DOHH2 (cell line): ENCODE results near the gene IFRD1.
A peak's percentile ranks its signal among the peaks of the same experiment; 100 is the strongest.

ENCODE experiments used
- H3F3A ChIP-seq: fragments of 200-600 bp; sonication (generic), shearing (Covaris generic); 2 replicates; pipeline ENCODE4 v1.6.0; 2016; ENCODE audit warnings: antibody characterized with exemption, mild to moderate bottlenecking; ENCODE audit not compliant: control insufficient read depth, insufficient read depth
- H3K27ac ChIP-seq: fragments of 200-600 bp; sonication (generic); 2 replicates; pipeline ENCODE4 v1.5.1; 2014; ENCODE audit warnings: low read depth, mild to moderate bottlenecking, low read length, moderate library complexity
- H3K27me3 ChIP-seq: fragments of 200-600 bp; sonication (generic); 2 replicates; pipeline ENCODE4 v1.6.1; 2014; ENCODE audit warnings: mild to moderate bottlenecking, low read length, mixed read lengths; ENCODE audit not compliant: control insufficient read depth
- H3K36me3 ChIP-seq: fragments of 200-600 bp; sonication (generic); 2 replicates; pipeline ENCODE4 v1.6.1; 2014; ENCODE audit warnings: mild to moderate bottlenecking, low read length, moderate library complexity, mixed read lengths; ENCODE audit not compliant: control insufficient read depth
- H3K4me1 ChIP-seq: fragments of 200-600 bp; sonication (generic); 2 replicates; pipeline ENCODE4 v1.6.1; 2014; ENCODE audit warnings: mild to moderate bottlenecking, low read length, mixed read lengths; ENCODE audit not compliant: control insufficient read depth
- H3K4me2 ChIP-seq: fragments of 200-600 bp; sonication (generic); 2 replicates; pipeline ENCODE4 v1.6.0; 2014; ENCODE audit warnings: mild to moderate bottlenecking, low read length, moderate library complexity
- H3K4me3 ChIP-seq: fragments of 200-600 bp; sonication (generic); 2 replicates; pipeline ENCODE4 v1.5.1; 2014; ENCODE audit warnings: mild to moderate bottlenecking, low read length, mixed read lengths
- H3K79me2 ChIP-seq: fragments of 200-600 bp; sonication (generic); 2 replicates; pipeline ENCODE4 v1.6.1; 2014; ENCODE audit warnings: mild to moderate bottlenecking, low read length, mixed read lengths; ENCODE audit not compliant: control insufficient read depth
- H3K9me2 ChIP-seq: fragments of 200-600 bp; sonication (generic); replicated peaks from 2 replicates; pipeline ENCODE4 v1.6.1; 2014; ENCODE audit warnings: mild to moderate bottlenecking, low read length, mixed read lengths; ENCODE audit not compliant: control insufficient read depth
- H3K9me3 ChIP-seq: fragments of 200-600 bp; sonication (generic); 2 replicates; pipeline ENCODE4 v1.6.1; 2014; ENCODE audit warnings: antibody characterized with exemption, low read length, mixed read lengths; ENCODE audit not compliant: control insufficient read depth, insufficient read depth
- H4K20me1 ChIP-seq: fragments of 200-600 bp; sonication (generic); 2 replicates; pipeline ENCODE4 v1.6.0; 2014; ENCODE audit warnings: low read depth, mild to moderate bottlenecking, antibody characterized with exemption, low read length, moderate library complexity; ENCODE audit not compliant: control insufficient read depth, insufficient read depth
- EZH2phosphoT487 ChIP-seq: fragments of 200-600 bp; sonication (generic); IDR thresholded peaks from 2 replicates; pipeline ENCODE4 v1.6.1; 2017; ENCODE audit warnings: borderline replicate concordance, mild to moderate bottlenecking, antibody characterized with exemption, low read length, moderate library complexity, mixed read lengths
- TF ChIP-seq, protein P1 (sequence below): fragments of 200-600 bp; sonication (generic); IDR thresholded peaks from one replicate; pipeline ENCODE4 v1.5.1; 2014; ENCODE audit warnings: antibody characterized with exemption, mild to moderate bottlenecking, low read depth, low read length; ENCODE audit not compliant: poor library complexity, severe bottlenecking

Gene IFRD1

DNA sequence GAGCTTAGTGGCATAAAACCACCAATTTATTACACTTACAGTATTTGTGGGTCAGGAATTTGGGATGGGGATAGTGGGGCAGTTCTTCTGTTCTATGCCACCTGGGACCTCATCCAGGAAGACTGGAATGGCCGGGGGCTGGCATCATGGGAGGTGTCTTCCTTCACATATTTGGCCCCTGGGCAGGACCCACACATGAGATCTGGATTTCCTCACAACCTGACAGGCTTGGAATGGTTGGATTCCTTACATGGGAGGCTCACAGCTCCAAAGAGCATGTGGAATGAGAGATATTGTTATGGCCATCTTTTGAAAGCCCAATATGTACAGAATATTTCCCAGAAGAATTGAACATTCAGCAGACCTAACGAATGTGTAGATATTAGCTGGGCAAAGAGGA lies 52.4 kb downstream of the IFRD1 start:
- H3K9me2 ChIP-seq = no peaks in the 10 kb centered on the region
- no peaks in the 10 kb centered on the region for H4K20me1 ChIP-seq
- H3K9me3 ChIP-seq = no peaks in the 10 kb centered on the region
- no peaks in the 10 kb centered on the region for H3F3A ChIP-seq
- H3K4me2 ChIP-seq = no peak overlapping the region
- H3K27me3 ChIP-seq = no peaks in the 10 kb centered on the region
- no peak for TF ChIP-seq EZH2phosphoT487
- TF ChIP-seq, protein P1, sequence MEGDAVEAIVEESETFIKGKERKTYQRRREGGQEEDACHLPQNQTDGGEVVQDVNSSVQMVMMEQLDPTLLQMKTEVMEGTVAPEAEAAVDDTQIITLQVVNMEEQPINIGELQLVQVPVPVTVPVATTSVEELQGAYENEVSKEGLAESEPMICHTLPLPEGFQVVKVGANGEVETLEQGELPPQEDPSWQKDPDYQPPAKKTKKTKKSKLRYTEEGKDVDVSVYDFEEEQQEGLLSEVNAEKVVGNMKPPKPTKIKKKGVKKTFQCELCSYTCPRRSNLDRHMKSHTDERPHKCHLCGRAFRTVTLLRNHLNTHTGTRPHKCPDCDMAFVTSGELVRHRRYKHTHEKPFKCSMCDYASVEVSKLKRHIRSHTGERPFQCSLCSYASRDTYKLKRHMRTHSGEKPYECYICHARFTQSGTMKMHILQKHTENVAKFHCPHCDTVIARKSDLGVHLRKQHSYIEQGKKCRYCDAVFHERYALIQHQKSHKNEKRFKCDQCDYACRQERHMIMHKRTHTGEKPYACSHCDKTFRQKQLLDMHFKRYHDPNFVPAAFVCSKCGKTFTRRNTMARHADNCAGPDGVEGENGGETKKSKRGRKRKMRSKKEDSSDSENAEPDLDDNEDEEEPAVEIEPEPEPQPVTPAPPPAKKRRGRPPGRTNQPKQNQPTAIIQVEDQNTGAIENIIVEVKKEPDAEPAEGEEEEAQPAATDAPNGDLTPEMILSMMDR = no peak
- H3K79me2 ChIP-seq = no peaks in the 10 kb centered on the region
- peaks cover 12% of the 10 kb centered on the region for H3K4me1 ChIP-seq
- no peak overlapping the region for H3K27ac ChIP-seq
- no peaks in the 10 kb centered on the region for H3K36me3 ChIP-seq
- no peak overlapping the region for H3K4me3 ChIP-seq

DNA sequence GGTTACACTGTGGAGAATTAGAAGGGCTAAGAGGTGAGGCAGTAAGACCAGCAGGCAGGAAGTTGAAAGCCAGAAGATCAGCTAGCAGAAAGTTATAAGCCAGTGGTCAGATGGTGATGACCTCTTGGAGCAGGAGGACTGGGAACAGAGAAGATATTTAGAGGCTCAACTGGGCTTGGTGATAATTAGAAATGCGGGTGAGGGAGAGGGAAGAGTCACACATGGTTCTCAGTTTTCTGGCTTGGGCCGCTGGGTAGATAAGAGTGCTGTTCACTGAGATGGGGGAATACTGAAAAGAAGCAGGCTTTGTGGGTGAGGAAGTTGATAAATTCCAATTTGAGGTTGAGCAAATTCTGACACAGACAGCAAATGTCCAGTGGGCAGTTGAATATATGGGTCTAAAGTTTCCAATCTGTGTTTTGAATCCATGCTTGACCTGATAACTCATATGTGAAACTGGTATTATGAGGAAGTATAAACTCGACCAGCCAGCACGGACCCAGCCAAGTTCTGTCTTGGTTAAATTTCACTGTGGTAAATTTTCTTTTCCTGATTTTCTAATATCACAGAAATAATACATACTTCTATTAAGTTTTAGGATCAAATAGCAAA lies 53.2 kb downstream of the IFRD1 start:
- Histone ChIP-seq H3K9me2 (no peaks in the 10 kb centered on the region), H3K27ac (no peak overlapping the region), H3F3A (no peaks in the 10 kb centered on the region), H3K27me3 (no peaks in the 10 kb centered on the region), H4K20me1 (no peaks in the 10 kb centered on the region), H3K9me3 (no peaks in the 10 kb centered on the region), H3K36me3 (no peaks in the 10 kb centered on the region), H3K79me2 (no peaks in the 10 kb centered on the region), H3K4me2 (peak overlapping the region; percentile 9; the same call in 1 of the 2 replicates), H3K4me3 (no peak overlapping the region), H3K4me1 (peaks cover 12% of the 10 kb centered on the region)
- no peak for TF ChIP-seq EZH2phosphoT487
- TF ChIP-seq, protein P1 = no peak

GRCh38 chr7:112504093-112504695 lies 53.9 kb downstream of the IFRD1 start:
- Histone ChIP-seq H3K27me3 (no peaks in the 10 kb centered on the region), H3K79me2 (no peaks in the 10 kb centered on the region), H3K9me3 (no peaks in the 10 kb centered on the region), H4K20me1 (no peaks in the 10 kb centered on the region), H3K4me3 (no peak overlapping the region), H3K4me1 (peaks cover 12% of the 10 kb centered on the region), H3K36me3 (no peaks in the 10 kb centered on the region), H3K4me2 (no peak overlapping the region), H3F3A (no peaks in the 10 kb centered on the region), H3K9me2 (no peaks in the 10 kb centered on the region), H3K27ac (no peak overlapping the region)
- TF ChIP-seq EZH2phosphoT487 = no peak
- TF ChIP-seq, protein P1 = no peak
